Muscle layer of duodenum (tissue), 2 donors: ENCODE measurements around the gene HES7.

Source experiments
- H3K27ac ChIP-seq: one replicate; pipeline ENCODE4 v1.7.0; 2013; ENCODE audit warnings: mild to moderate bottlenecking, low read length
- H3K27me3 ChIP-seq: one replicate; pipeline ENCODE4 v1.7.0; 2013; ENCODE audit warnings: low read depth, mild to moderate bottlenecking, control low read depth, low read length
- H3K36me3 ChIP-seq, 2 donors: one replicate each; pipeline ENCODE4 v1.7.0; 2013; ENCODE audit warnings: low read length in 2 of 2, control low read depth in 1 of 2, mild to moderate bottlenecking in 1 of 2; ENCODE audit not compliant: insufficient read depth in 2 of 2, control insufficient read depth in 1 of 2
- H3K4me1 ChIP-seq, 2 donors: one replicate each; pipeline ENCODE4 v1.7.0; 2013; ENCODE audit warnings: low read length in 2 of 2, mild to moderate bottlenecking in 2 of 2, control low read depth in 1 of 2, moderate library complexity in 1 of 2; ENCODE audit not compliant: insufficient read depth in 2 of 2, control insufficient read depth in 1 of 2
- H3K4me3 ChIP-seq, 2 donors: one replicate each; pipeline ENCODE4 v1.7.0; 2013; ENCODE audit warnings: low read length in 2 of 2, low read depth in 1 of 2, mild to moderate bottlenecking in 1 of 2
- H3K9me3 ChIP-seq, 2 donors: one replicate each; pipeline ENCODE4 v1.7.0; 2013; ENCODE audit warnings: low read length in 2 of 2, control low read depth in 1 of 2, mild to moderate bottlenecking in 1 of 2; ENCODE audit not compliant: control insufficient read depth in 1 of 2
- donor health status: healthy.

Gene HES7

DNA sequence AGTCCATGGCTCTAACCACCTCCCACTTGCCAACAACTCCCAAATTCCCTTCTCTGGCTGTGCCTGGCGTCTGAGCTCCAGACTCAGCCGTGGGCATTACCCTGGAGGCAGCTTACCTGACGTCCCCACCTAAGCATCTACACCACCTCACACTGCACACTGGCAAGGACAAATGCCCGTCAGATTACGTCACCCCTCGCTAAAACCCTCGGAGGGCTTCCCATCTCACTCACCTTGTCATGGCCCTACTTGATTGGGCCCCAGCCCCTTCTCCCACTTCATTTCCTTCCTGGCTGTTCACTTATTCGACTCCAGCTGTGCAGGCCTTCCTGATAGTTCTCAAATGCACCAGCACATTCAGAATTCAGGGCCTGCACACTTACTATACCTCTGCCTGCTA, 19.0 kb downstream of the HES7 start:
- no peaks in the 10 kb centered on the region for H3K9me3 ChIP-seq
- no peaks in the 10 kb centered on the region for H3K36me3 ChIP-seq
- no peak overlapping the region for H3K4me3 ChIP-seq
- H3K27ac ChIP-seq, result no peak overlapping the region
- peaks cover 10% of the 10 kb centered on the region for H3K27me3 ChIP-seq
- H3K4me1 ChIP-seq, result peaks cover 0 to 3% of the 10 kb centered on the region in 2 donors

DNA sequence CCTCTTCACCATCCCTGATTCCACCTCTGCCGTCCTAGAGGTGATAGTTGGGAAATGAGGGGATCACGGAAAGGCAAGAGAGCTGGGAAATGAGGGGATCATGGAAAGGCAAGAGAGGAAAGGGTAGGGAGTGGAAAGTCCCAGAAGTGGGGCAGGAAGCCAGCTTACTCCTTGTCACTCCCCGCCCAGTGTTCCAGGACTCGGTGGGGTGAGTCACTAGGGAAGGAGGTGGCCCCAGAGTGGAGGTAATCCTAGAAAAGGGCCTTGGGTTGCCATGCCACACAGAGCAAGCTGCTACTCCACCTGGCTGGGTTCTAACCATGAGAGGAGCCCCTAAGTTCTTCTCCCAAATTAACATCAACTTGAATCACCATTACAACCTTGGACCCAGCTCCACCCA, 20.4 kb downstream of the HES7 start:
- Histone ChIP-seq H3K9me3 (no peaks in the 10 kb centered on the region), H3K27me3 (peaks cover under 1% of the 10 kb centered on the region), H3K36me3 (no peaks in the 10 kb centered on the region), H3K4me1 (no peaks in the 10 kb centered on the region), H3K27ac (no peak overlapping the region), H3K4me3 (no peak overlapping the region)

DNA sequence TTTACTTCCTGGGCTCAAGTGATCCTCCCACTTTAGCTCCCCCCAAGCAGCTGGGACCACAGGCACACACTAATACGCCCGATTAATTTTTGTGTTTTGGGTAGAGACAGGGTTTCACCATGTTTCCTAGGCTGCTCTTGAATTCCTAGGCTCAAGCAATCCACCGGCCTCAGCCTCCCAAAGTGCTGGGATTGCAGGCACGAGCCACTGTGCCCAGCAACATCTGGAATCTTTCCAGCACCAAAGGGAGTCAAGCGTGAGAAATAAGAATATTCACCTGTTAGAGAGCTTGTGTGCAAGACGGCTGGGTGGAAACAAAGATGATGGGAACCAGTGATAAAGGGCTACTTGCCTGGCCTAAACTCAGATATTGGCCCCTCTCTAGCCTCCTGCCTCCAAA, 22.2 kb downstream of the HES7 start:
- Histone ChIP-seq H3K4me3 (no peak overlapping the region), H3K36me3 (no peaks in the 10 kb centered on the region), H3K4me1 (no peaks in the 10 kb centered on the region), H3K27me3 (no peaks in the 10 kb centered on the region), H3K27ac (no peak overlapping the region), H3K9me3 (no peaks in the 10 kb centered on the region)

DNA sequence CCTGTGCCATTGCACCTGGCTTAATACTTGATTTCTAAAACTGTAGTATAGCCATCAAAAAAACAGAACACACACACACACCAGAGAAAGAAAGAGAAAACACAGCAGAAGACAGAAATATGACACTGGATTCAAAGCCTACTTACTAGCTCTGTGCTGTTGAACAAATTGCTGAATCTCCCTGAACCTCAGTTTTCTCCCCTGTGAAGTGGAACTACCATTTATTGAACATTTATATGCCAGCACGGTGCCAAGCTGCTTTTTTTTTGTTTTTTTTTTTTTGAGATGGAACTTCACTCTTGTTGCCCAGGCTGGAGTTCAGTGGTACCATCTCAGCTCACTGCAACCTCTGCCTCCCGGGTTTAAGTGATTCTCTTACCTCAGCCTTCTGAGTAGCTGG, 23.1 kb downstream of the HES7 start:
- Histone ChIP-seq H3K36me3 (no peaks in the 10 kb centered on the region), H3K27me3 (peaks cover 4% of the 10 kb centered on the region), H3K9me3 (no peaks in the 10 kb centered on the region), H3K4me1 (no peaks in the 10 kb centered on the region), H3K27ac (no peak overlapping the region), H3K4me3 (no peak overlapping the region)

DNA sequence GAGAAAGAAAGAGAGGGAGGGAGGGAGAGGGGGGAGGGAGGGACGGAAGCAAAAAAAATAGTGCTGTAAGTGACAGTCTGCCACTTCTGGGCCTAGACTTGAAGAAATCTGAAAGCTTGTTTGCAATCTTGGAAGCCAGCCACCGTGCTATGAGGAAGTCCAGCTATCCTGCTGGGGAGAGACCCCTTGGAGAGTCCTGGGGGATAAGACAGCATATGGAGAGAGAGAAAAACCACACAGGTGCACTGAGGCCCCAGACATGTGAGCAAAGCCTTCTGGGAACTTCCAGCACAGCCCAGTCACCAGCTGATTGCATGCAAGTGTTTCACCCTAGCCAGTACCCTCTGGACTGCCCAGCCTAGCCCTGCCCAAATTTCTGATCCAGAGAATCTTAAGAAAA, 23.8 kb downstream of the HES7 start:
- no peak overlapping the region for H3K27ac ChIP-seq
- H3K4me1 ChIP-seq, result no peaks in the 10 kb centered on the region
- H3K4me3 ChIP-seq, result no peak overlapping the region
- H3K36me3 ChIP-seq, result no peaks in the 10 kb centered on the region
- H3K27me3 ChIP-seq, result peaks cover 6% of the 10 kb centered on the region
- H3K9me3 ChIP-seq, result no peaks in the 10 kb centered on the region

DNA sequence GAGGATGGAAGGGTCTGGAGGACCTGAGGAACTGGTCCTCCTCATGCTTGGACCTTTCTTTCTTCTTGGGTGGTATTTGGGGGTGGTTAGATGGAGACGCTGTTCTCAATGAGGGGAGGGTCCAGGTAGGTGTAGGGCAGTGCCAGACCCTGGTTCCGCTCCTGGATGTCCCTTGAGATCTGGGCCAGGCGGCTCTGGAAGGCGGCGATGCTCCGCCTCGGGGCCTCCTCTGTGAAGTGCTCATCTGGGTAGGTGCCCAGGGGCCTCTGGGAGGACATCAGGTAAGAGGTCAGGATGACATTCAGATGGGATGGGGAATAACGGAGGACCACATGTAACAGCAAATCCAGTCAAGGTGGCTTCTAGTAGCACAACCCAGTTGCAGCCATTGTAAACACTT, 27.4 kb downstream of the HES7 start:
- Histone ChIP-seq H3K27me3 (peaks cover 6% of the 10 kb centered on the region), H3K4me3 (no peak overlapping the region), H3K4me1 (no peaks in the 10 kb centered on the region), H3K36me3 (no peaks in the 10 kb centered on the region), H3K9me3 (no peaks in the 10 kb centered on the region), H3K27ac (no peak overlapping the region)

DNA sequence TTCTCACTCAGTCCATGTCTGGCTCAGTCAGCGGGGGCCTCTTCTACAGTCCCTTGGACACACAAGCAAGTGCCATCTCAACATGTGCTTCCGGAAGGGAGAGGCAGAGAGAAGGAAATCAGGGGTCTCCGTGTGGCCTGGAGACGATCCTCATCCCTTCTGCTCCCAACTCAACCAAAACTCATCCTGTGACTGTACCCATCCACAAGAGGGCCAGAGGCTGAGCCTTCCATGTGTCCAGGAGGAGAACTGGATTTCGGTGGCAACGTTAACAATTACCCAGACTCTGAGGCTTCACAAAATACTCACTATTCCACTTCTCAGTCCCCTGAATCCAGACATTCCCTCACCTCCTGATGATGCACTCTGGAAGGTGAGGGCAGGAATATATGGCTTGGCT, 28.5 kb downstream of the HES7 start:
- H3K27ac ChIP-seq, result no peak overlapping the region
- H3K4me3 ChIP-seq, result no peak overlapping the region
- no peaks in the 10 kb centered on the region for H3K4me1 ChIP-seq
- H3K9me3 ChIP-seq, result no peaks in the 10 kb centered on the region
- H3K36me3 ChIP-seq, result no peaks in the 10 kb centered on the region
- H3K27me3 ChIP-seq, result peaks cover 8% of the 10 kb centered on the region

DNA sequence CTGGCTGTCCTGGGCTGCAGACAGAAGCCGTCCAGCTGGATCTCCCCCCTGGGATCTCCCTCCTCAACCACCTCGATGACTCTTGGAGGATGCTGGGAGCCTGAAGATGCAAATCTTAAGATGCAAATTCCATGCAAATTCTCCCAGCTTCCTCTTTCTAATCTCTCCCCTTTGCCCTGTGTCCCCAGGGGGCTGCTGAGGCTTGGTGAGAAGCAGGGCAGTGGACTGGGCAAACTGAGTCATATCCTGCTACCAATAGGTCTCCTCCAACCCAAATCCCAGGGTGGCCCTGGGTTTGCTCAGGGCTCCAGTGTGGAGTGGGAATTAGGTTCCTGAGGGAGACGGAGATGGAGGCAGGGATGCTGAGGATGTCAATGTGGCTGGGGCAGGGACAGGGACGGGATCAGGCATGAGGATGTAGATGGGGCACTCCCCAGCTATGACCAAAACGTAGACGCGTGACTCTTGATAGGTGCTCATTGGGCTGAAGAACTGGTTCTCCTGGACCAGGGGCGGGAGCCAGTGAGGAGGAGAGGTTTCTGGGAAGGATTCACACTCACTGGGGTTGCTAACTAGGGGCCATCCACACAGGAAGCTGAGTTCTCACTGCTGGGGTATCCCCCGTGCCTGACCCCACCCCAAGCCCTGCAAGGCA, 32.7 kb downstream of the HES7 start:
- Histone ChIP-seq H3K4me1 (no peaks in the 10 kb centered on the region), H3K36me3 (no peaks in the 10 kb centered on the region), H3K4me3 (no peak overlapping the region), H3K9me3 (no peaks in the 10 kb centered on the region), H3K27ac (no peak overlapping the region), H3K27me3 (peaks cover 16% of the 10 kb centered on the region)

DNA sequence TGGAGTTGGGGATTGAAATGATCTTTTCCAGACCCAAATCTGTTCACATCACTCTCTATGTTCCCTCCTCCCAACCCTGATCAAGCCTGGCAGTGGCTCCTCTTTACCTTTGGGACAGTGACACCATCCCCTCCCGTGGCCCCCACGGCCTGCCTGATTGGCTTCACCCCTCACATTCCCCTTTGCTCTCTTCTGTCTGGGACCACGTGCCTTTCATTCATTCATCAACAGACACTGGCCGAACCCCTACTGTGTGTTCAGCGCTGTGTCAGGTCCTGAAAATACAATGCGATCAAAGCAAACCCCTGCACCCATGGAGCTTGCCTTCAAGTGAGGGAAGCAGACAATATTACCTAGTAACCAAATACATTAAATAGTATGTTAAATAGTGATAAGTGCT, 34.2 kb downstream of the HES7 start:
- Histone ChIP-seq H3K4me3 (no peak overlapping the region), H3K9me3 (no peaks in the 10 kb centered on the region), H3K27me3 (peaks cover 10% of the 10 kb centered on the region), H3K4me1 (no peaks in the 10 kb centered on the region), H3K27ac (no peak overlapping the region), H3K36me3 (no peaks in the 10 kb centered on the region)

DNA sequence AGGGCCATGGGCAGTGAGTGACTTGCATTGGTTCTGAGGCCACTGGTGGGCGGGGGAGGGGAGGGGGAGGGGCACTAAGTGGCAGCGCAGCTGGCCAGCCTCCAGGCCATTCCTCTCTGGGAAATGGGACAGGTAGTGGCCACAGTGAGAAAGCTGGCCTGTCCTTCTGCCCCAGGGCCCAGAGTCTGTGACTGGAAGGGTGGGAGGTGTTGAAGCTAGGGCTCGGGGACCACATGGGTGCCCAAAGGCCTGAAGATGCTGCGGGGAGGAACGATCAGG, 36.0 kb downstream of the HES7 start:
- Histone ChIP-seq H3K4me1 (no peaks in the 10 kb centered on the region), H3K9me3 (no peaks in the 10 kb centered on the region), H3K4me3 (no peak overlapping the region), H3K27ac (no peak overlapping the region), H3K27me3 (peaks cover 10% of the 10 kb centered on the region), H3K36me3 (no peaks in the 10 kb centered on the region)

DNA sequence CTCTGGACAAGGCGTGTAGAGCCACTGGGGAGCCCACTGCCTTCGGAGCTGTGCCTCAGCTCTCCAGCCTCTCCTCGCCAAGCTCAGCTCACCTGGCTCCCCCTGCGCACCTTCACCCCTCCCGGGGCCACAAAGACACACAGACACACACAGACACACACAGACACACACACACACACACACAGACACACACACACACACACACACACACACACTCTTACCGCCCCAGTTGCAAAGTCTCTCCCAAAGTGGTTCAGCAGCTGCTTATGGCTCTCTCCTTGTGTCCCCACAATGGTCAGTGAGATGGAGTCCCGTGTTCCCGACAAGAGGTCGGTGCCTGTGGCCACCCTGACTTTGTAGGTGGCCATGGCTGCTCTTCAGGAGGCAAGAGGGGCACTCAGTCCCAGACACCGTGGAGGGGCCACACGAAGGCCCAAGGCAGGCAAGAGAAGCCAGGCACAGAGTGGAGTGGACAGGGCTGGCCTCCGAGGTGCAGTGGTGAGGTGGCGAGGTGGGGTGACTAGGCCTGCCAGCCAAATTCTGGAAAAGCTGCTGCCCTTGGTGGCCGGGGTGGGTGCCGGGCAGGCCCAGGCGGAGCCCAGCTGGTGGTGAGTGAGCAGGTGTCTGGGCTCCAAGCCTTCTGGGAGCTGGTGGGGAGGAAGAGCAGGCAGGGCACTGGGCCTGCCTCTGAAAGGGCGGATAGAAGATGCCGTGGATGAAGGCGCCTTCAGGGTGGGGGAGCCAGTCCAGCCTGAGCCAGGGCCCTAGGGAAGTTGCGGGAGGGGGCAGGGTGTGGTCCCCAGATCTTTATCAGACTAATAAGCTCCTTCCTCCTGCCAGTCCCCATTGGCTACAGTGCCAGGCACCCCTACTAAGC, 36.6 kb downstream of the HES7 start, which contains the start of gene ALOX12B:
TSS of gene ALOX12B (minus strand) at position 642 of the 877 bp plus-strand sequence. CDS start at position 368, 274 bp downstream.
- Histone ChIP-seq H3K9me3 (no peaks in the 10 kb centered on the region), H3K27ac (no peak within 1 kb of the TSS), H3K27me3 (peaks cover 10% of the 10 kb centered on the region), H3K36me3 (no peaks in the 10 kb centered on the region), H3K4me3 (no peak within 1 kb of the TSS), H3K4me1 (no peaks in the 10 kb centered on the region)
